SU-DHL-6 (cell line): Measurements from ENCODE around the gene AKR1C1.
"Not testable (repeated sequence)": the region's sequence is repeated elsewhere in the genome, so short reads cannot be mapped to it uniquely, and the experiment has no call there.

Source experiments
- H2AFZ ChIP-seq: fragments of 200-600 bp; sonication (generic); 2 replicates; pipeline ENCODE4 v1.6.1; 2014; ENCODE audit warnings: low read depth, mild to moderate bottlenecking, moderate library complexity, mixed read lengths, antibody characterized with exemption, low read length; ENCODE audit not compliant: severe bottlenecking
- H3F3A ChIP-seq: fragments of 200-600 bp; shearing (Covaris generic); 2 replicates; pipeline ENCODE4 v1.6.0; 2016; ENCODE audit warnings: antibody characterized with exemption, mild to moderate bottlenecking; ENCODE audit not compliant: insufficient read depth
- H3K27ac ChIP-seq: fragments of 200-600 bp; sonication (generic); 2 replicates; pipeline ENCODE4 v1.5.1; 2016; ENCODE audit warnings: low read depth, mild to moderate bottlenecking, low read length, moderate library complexity, mixed read lengths
- H3K27me3 ChIP-seq: fragments of 200-600 bp; sonication (generic), shearing (Covaris generic); 2 replicates; pipeline ENCODE4 v1.6.0; 2014; ENCODE audit warnings: mild to moderate bottlenecking, low read length
- H3K36me3 ChIP-seq: fragments of 200-600 bp; sonication (generic); 2 replicates; pipeline ENCODE4 v1.6.1; 2014; ENCODE audit warnings: mild to moderate bottlenecking, low read length, mixed read lengths
- H3K4me2 ChIP-seq: fragments of 300-600, 200-600 bp; shearing (Covaris generic), sonication (generic); 2 replicates; pipeline ENCODE4 v1.6.0; 2014; ENCODE audit warnings: low read length, low read depth, mild to moderate bottlenecking; ENCODE audit not compliant: poor library complexity, severe bottlenecking
- H3K4me3 ChIP-seq: fragments of 200-600 bp; sonication (generic); 2 replicates; pipeline ENCODE4 v1.5.1; 2014; ENCODE audit warnings: antibody characterized with exemption, low read length, mild to moderate bottlenecking, mixed read lengths; ENCODE audit not compliant: insufficient read depth, poor library complexity, severe bottlenecking
- H3K79me2 ChIP-seq: fragments of 200-600 bp; sonication (generic); 2 replicates; pipeline ENCODE4 v1.6.1; 2014; ENCODE audit warnings: mild to moderate bottlenecking, low read length, moderate library complexity; ENCODE audit not compliant: insufficient read depth
- H3K9ac ChIP-seq: fragments of 200-600 bp; sonication (generic); 2 replicates; pipeline ENCODE4 v1.7.0; 2014; ENCODE audit warnings: mild to moderate bottlenecking, low read length
- H3K9me2 ChIP-seq: fragments of 200-600 bp; sonication (generic); replicated peaks from 2 replicates; pipeline ENCODE4 v1.6.1; 2014; ENCODE audit warnings: low read length; ENCODE audit not compliant: insufficient read depth
- H3K9me3 ChIP-seq: fragments of 200-600 bp; sonication (generic); 2 replicates; pipeline ENCODE4 v1.6.1; 2014; ENCODE audit warnings: low read length, mixed read lengths; ENCODE audit not compliant: insufficient read depth
- H4K20me1 ChIP-seq: fragments of 200-600 bp; sonication (generic); 2 replicates; pipeline ENCODE4 v1.6.1; 2014; ENCODE audit warnings: low read depth, mild to moderate bottlenecking, antibody characterized with exemption, low read length, moderate library complexity, mixed read lengths
- CTCF ChIP-seq: fragments of 200-600 bp; sonication (generic); IDR thresholded peaks from one replicate; pipeline ENCODE4 v1.5.1; 2017; ENCODE audit warnings: antibody characterized with exemption, mild to moderate bottlenecking, low read length, moderate library complexity; ENCODE audit not compliant: insufficient read depth, poor library complexity, severe bottlenecking
- EZH2phosphoT487 ChIP-seq: fragments of 200-600 bp; sonication (generic), shearing (Covaris generic); conservative IDR thresholded peaks from 2 replicates; pipeline ENCODE4 v1.6.1; 2018; ENCODE audit warnings: mild to moderate bottlenecking, antibody characterized with exemption, low read length, moderate library complexity, mixed read lengths

The AKR1C1 gene

GRCh38 chr10:4992564-4992963, 29.3 kb downstream of the AKR1C1 start:
- not testable (repeated sequence) for H3K27me3 ChIP-seq, H3K4me2 ChIP-seq, H4K20me1 ChIP-seq, H3F3A ChIP-seq, H3K27ac ChIP-seq, H3K79me2 ChIP-seq, H2AFZ ChIP-seq, H3K9me3 ChIP-seq, H3K4me3 ChIP-seq, H3K9me2 ChIP-seq, H3K9ac ChIP-seq, H3K36me3 ChIP-seq

GRCh38 chr10:4994260-4994659, 31.0 kb downstream of the AKR1C1 start:
- not testable (repeated sequence) for H3K36me3 ChIP-seq, H3K9me2 ChIP-seq, H3K79me2 ChIP-seq, H2AFZ ChIP-seq, H3K27ac ChIP-seq, H3K9me3 ChIP-seq, H4K20me1 ChIP-seq, H3F3A ChIP-seq, H3K4me3 ChIP-seq, H3K27me3 ChIP-seq, H3K9ac ChIP-seq, H3K4me2 ChIP-seq

GRCh38 chr10:4998671-4999070, 35.5 kb downstream of the AKR1C1 start:
- no peak overlapping the region for H3K4me2 ChIP-seq
- H3K9ac ChIP-seq: no peak overlapping the region
- no peaks in the 10 kb centered on the region for H3K79me2 ChIP-seq
- TF ChIP-seq CTCF (no peak), EZH2phosphoT487 (no peak)
- H3K27me3 ChIP-seq: no peaks in the 10 kb centered on the region
- H3F3A ChIP-seq: no peaks in the 10 kb centered on the region
- no peaks in the 10 kb centered on the region for H3K9me2 ChIP-seq
- H4K20me1 ChIP-seq: no peaks in the 10 kb centered on the region
- H3K27ac ChIP-seq: no peak overlapping the region
- no peak overlapping the region for H3K4me3 ChIP-seq
- no peaks in the 10 kb centered on the region for H3K9me3 ChIP-seq
- H3K36me3 ChIP-seq: no peaks in the 10 kb centered on the region
- H2AFZ ChIP-seq: no peak overlapping the region

GRCh38 chr10:5002013-5002727, 39.0 kb downstream of the AKR1C1 start:
- Histone ChIP-seq H3K9me2 (no peaks in the 10 kb centered on the region), H3K27me3 (no peaks in the 10 kb centered on the region), H3K4me2 (no peak overlapping the region), H4K20me1 (no peaks in the 10 kb centered on the region), H3K27ac (no peak overlapping the region), H2AFZ (no peak overlapping the region), H3K36me3 (no peaks in the 10 kb centered on the region), H3F3A (no peaks in the 10 kb centered on the region), H3K4me3 (no peak overlapping the region), H3K9ac (no peak overlapping the region), H3K79me2 (no peaks in the 10 kb centered on the region), H3K9me3 (no peaks in the 10 kb centered on the region)
- TF ChIP-seq EZH2phosphoT487: no peak
- no peak for TF ChIP-seq CTCF

GRCh38 chr10:5003127-5004029, 40.2 kb downstream of the AKR1C1 start, which contains the start of gene AKR1C2:
Gene AKR1C2, minus strand, starts transcription at chr10:5003857. Its CDS starts 22 bp downstream, at chr10:5003835.
- H3K79me2 ChIP-seq, H2AFZ ChIP-seq, H3K9me3 ChIP-seq, H3K9me2 ChIP-seq, H3K27me3 ChIP-seq, H3K27ac ChIP-seq, H3K4me3 ChIP-seq, H3F3A ChIP-seq, H3K36me3 ChIP-seq, H4K20me1 ChIP-seq, H3K9ac ChIP-seq, H3K4me2 ChIP-seq: not testable (repeated sequence)

GRCh38 chr10:5004030-5004385, 40.8 kb downstream of the AKR1C1 start:
- H2AFZ ChIP-seq, H3K9ac ChIP-seq, H3K9me2 ChIP-seq, H4K20me1 ChIP-seq, H3F3A ChIP-seq, H3K4me3 ChIP-seq, H3K27ac ChIP-seq, H3K27me3 ChIP-seq, H3K36me3 ChIP-seq, H3K9me3 ChIP-seq, H3K4me2 ChIP-seq, H3K79me2 ChIP-seq: not testable (repeated sequence)
